Measurements from ENCODE around the gene SPATA13. TPM values are rescaled to one million over a fixed set of nuclear protein-coding genes. Genes with fewer than 3 reads are reported as not detected.
A peak's percentile ranks its signal among the peaks of the same experiment; 100 is the strongest.
"Not testable (repeated sequence)": the region's sequence is repeated elsewhere in the genome, so short reads cannot be mapped to it uniquely, and the experiment has no call there.

SPATA13 gene
- total and polyA plus RNA-seq, 8 donors: 3.6 to 156 (median 48.6) TPM

- TF ChIP-seq POLR2AphosphoS5 (IDR thresholded peaks at IDR 0.05) (peak in 2 of 3 donors; percentile 16 to 62), EP300 (IDR thresholded peaks at IDR 0.05) (no peak)
- DNase-seq: peak in 1 of 2 donors; percentile 60
- Histone ChIP-seq H3K27ac (no peak overlapping the region), H3K4me1 (peaks cover 0 to 4% (median 0%) of the 10 kb centered on the region in 4 donors), H3K4me3 (no peak overlapping the region), H3K9me3 (peaks cover 0 to 7% (median 3%) of the 10 kb centered on the region in 4 donors), H3K27me3 (peaks cover 0 to 8% (median 0%) of the 10 kb centered on the region in 3 donors), H3K36me3 (no peaks in the 10 kb centered on the region)
- intact Hi-C loops (cut with DNase I; ENCODE audit: low total_unique reads): no loop called here
- 30 to 53% (median 42%) methylated on average over 3 of the region's 3 CpGs for WGBS, 5 donors
Measured at GRCh38 chr13:24341439-24341838, 180.9 kb downstream of the SPATA13 start.

DNA sequence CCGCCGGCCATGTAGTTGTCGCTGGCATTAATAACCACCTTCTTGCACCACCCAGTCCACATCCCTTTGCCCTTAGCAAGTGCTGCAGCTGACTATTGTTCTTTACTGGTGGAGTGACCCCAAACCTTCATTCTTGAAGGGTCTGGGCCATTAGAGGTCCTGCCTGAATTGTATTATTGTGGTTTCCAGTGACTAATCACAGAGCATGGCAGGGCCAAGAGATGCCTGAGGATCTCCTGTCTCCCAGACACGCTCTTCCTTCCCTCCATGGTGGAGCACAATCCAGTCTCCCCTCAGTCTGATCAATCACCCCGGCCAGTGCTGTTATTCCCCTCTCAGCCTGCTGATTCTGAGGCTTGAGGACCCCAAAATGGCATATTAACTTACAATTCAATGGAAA is 187.9 kb downstream of the SPATA13 start:
- Histone ChIP-seq H3K4me3 (no peak overlapping the region), H3K27me3 (no peaks in the 10 kb centered on the region), H3K36me3 (no peaks in the 10 kb centered on the region), H3K27ac (peak overlapping the region; percentile 76 to 89 (median 78)), H3K9me3 (no peaks in the 10 kb centered on the region), H3K4me1 (peaks cover 5 to 17% (median 11%) of the 10 kb centered on the region in 4 donors)
- no peak for DNase-seq
- intact Hi-C loops (cut with DNase I; ENCODE audit: low total_unique reads): no loop called here
- 81 to 88% (median 85%) methylated on average over 5 of the region's 5 CpGs for WGBS, 5 donors
- TF ChIP-seq POLR2AphosphoS5 (IDR thresholded peaks at IDR 0.05) (no peak), EP300 (IDR thresholded peaks at IDR 0.05) (no peak), CTCF (IDR thresholded peaks at IDR 0.05) (no peak), POLR2A (IDR thresholded peaks at IDR 0.05) (no peak)

DNA sequence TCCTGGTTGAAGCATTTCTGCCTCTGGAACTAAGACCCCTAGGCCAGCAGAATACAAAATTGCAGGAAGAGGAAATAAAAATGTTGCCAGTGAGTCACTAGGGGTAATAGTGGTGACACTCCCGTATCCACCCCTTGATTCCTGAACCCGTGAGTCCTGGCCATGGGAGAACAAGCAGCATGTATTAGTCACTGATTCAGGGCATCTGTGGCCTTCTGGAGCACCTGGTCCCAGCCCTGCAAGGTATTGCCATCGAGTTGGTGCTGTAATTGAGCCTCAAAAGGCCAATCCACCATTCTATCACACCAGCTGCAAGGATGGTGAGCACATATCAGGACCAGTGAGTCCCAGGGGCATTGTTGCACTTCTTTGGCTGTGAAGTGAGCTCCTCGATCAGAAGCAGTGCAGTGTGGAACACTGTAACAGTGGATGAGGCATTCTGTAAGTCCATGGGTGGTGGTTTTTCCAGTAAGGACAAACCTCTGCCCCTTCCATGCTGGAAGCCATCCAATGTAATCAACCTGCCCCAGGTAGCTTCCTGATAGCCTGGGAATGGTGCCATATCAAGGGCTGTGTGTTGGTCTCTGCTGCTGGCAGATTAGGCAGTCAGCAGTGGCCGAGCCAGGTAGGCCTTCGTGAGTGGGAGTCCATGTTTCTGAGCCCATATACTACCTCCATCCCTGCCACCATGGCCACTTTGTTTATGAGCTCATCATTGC is 188.4 kb downstream of the SPATA13 start:
- peaks cover 5 to 17% (median 11%) of the 10 kb centered on the region in 4 donors for H3K4me1 ChIP-seq
- no peaks in the 10 kb centered on the region for H3K36me3 ChIP-seq
- intact Hi-C loops (cut with DNase I; ENCODE audit: low total_unique reads): no loop called here
- no peaks in the 10 kb centered on the region for H3K27me3 ChIP-seq
- peak; percentile 84 to 90 for DNase-seq
- 24 to 58% (median 30%) methylated on average over 5 to 6 of the region's 6 CpGs for WGBS, 5 donors
- H3K27ac ChIP-seq: peak overlapping the region; percentile 76 to 89 (median 78)
- no peak overlapping the region for H3K4me3 ChIP-seq
- H3K9me3 ChIP-seq: no peaks in the 10 kb centered on the region
- peak in 2 of 3 donors; percentile 80 to 88 for TF ChIP-seq POLR2AphosphoS5 (IDR thresholded peaks at IDR 0.05)
- TF ChIP-seq POLR2A (IDR thresholded peaks at IDR 0.05): no peak
- TF ChIP-seq CTCF (IDR thresholded peaks at IDR 0.05): no peak
- TF ChIP-seq EP300 (IDR thresholded peaks at IDR 0.05): no peak

GRCh38 chr13:24349778-24350664 is 189.5 kb downstream of the SPATA13 start:
- H3K4me3 ChIP-seq; H3K36me3 ChIP-seq; intact Hi-C loops (cut with DNase I; ENCODE audit: low total_unique reads); H3K27me3 ChIP-seq; DNase-seq; H3K9me3 ChIP-seq: not testable (repeated sequence)
- peak overlapping the region in 4 of 5 donors; percentile 5 to 89 (median 82) for H3K27ac ChIP-seq
- peaks cover 5 to 17% (median 11%) of the 10 kb centered on the region in 4 donors for H3K4me1 ChIP-seq
- 78 to 91% (median 84%) methylated on average over 3 of the region's 3 CpGs for WGBS, 5 donors

DNA sequence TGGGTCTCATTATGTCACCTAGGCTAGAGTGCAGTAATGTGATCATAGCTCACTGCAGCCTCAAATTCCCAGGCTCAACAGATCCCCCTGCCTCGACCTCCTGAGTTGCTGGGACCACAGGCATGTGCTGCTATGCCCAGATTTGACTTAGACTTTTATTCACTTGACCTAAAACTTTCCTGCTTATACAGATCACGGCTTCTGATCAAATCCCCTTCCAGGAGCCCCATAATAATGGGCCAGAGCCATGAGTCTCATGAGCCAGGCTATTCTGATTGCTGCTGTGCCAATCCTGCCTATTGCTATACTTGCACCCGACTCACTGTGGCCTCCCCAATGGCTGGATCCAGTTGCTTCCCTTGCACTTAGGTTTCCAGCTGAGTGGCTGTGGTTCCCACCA is 190.9 kb downstream of the SPATA13 start:
- intact Hi-C loops (cut with DNase I; ENCODE audit: low total_unique reads): no loop called here
- TF ChIP-seq POLR2A (IDR thresholded peaks at IDR 0.05) (no peak), EP300 (IDR thresholded peaks at IDR 0.05) (no peak), POLR2AphosphoS5 (IDR thresholded peaks at IDR 0.05) (no peak), CTCF (IDR thresholded peaks at IDR 0.05) (no peak)
- H3K27me3 ChIP-seq: no peaks in the 10 kb centered on the region
- WGBS, 5 donors: 87 to 90% (median 90%) methylated on average over 3 of the region's 3 CpGs
- H3K27ac ChIP-seq: no peak overlapping the region
- H3K9me3 ChIP-seq: no peaks in the 10 kb centered on the region
- DNase-seq: no peak
- H3K4me3 ChIP-seq: no peak overlapping the region
- H3K36me3 ChIP-seq: no peaks in the 10 kb centered on the region
- H3K4me1 ChIP-seq: peaks cover 5 to 17% (median 11%) of the 10 kb centered on the region in 4 donors

Measured in stomach (tissue), 9 donors.